ENCODE results near the gene RASAL3. TPM values are rescaled to one million over a fixed set of nuclear protein-coding genes. Genes with fewer than 3 reads are reported as not detected.
A peak's percentile ranks its signal among the peaks of the same experiment; 100 is the strongest.

Gene RASAL3
- total RNA-seq, 2 donors from 2014 or later = 2.8 to 4.3 TPM

- H3K36me3 ChIP-seq = no peaks in the 10 kb centered on the region
- no peak for TF ChIP-seq POLR2AphosphoS5 (IDR thresholded peaks at IDR 0.05)
- TF ChIP-seq CTCF (IDR thresholded peaks at IDR 0.05) = peak in 1 of 4 experiments; percentile 10
- no peak for TF ChIP-seq POLR2A (IDR thresholded peaks at IDR 0.05)
- H3K27me3 ChIP-seq (replicated peaks; ENCODE audit: insufficient read depth) = no peaks in the 10 kb centered on the region
- H3K4me3 ChIP-seq = peak overlapping the region; percentile 59 to 65
- no peak for DNase-seq (ENCODE audit: low spot score)
- 3% methylated on average over 32 of the region's 43 CpGs for WGBS
- intact Hi-C loops (cut with DNase I) = no loop called here
- peak overlapping the region; percentile 62 to 73 for H3K27ac ChIP-seq
- peaks cover 6% of the 10 kb centered on the region for H3K4me1 ChIP-seq (replicated peaks)
- no peaks in the 10 kb centered on the region for H3K9me3 ChIP-seq
Observed at GRCh38 chr19:15448778-15449619, 15.3 kb downstream of the RASAL3 start.

- no peak for DNase-seq (ENCODE audit: low spot score)
- Histone ChIP-seq H3K9me3 (no peaks in the 10 kb centered on the region), H3K4me3 (no peak overlapping the region), H3K4me1 (replicated peaks) (peaks cover 6% of the 10 kb centered on the region), H3K27me3 (replicated peaks; ENCODE audit: insufficient read depth) (no peaks in the 10 kb centered on the region), H3K36me3 (no peaks in the 10 kb centered on the region), H3K27ac (no peak overlapping the region)
- intact Hi-C loops (cut with DNase I) = no loop called here
- WGBS = 49% methylated on average over 17 of the region's 17 CpGs
- TF ChIP-seq POLR2AphosphoS5 (IDR thresholded peaks at IDR 0.05) = no peak
- no peak for TF ChIP-seq CTCF (IDR thresholded peaks at IDR 0.05)
- TF ChIP-seq POLR2A (IDR thresholded peaks at IDR 0.05) = no peak
Observed at GRCh38 chr19:15448044-15448777, 16.1 kb downstream of the RASAL3 start.

GRCh38 chr19:15447057-15447456, 17.3 kb downstream of the RASAL3 start:
- H3K36me3 ChIP-seq = no peaks in the 10 kb centered on the region
- no peaks in the 10 kb centered on the region for H3K9me3 ChIP-seq
- no peaks in the 10 kb centered on the region for H3K27me3 ChIP-seq (replicated peaks; ENCODE audit: insufficient read depth)
- no peak overlapping the region for H3K4me3 ChIP-seq
- DNase-seq (ENCODE audit: low spot score) = no peak
- no peak overlapping the region for H3K27ac ChIP-seq
- 92% methylated on average over 4 of the region's 4 CpGs for WGBS
- intact Hi-C loops (cut with DNase I) = no loop called here
- TF ChIP-seq CTCF (IDR thresholded peaks at IDR 0.05) = no peak
- no peak for TF ChIP-seq POLR2AphosphoS5 (IDR thresholded peaks at IDR 0.05)
- TF ChIP-seq POLR2A (IDR thresholded peaks at IDR 0.05) = no peak
- H3K4me1 ChIP-seq (replicated peaks) = no peaks in the 10 kb centered on the region

GRCh38 chr19:15445807-15446376, 18.5 kb downstream of the RASAL3 start:
- no peaks in the 10 kb centered on the region for H3K4me1 ChIP-seq (replicated peaks)
- H3K27me3 ChIP-seq (replicated peaks; ENCODE audit: insufficient read depth) = no peaks in the 10 kb centered on the region
- peak; percentile 8 for TF ChIP-seq POLR2AphosphoS5 (IDR thresholded peaks at IDR 0.05)
- TF ChIP-seq CTCF (IDR thresholded peaks at IDR 0.05) = no peak
- TF ChIP-seq POLR2A (IDR thresholded peaks at IDR 0.05) = no peak
- 54% methylated on average over 7 of the region's 7 CpGs for WGBS
- DNase-seq (ENCODE audit: low spot score) = no peak
- H3K9me3 ChIP-seq = no peaks in the 10 kb centered on the region
- H3K4me3 ChIP-seq = no peak overlapping the region
- intact Hi-C loops (cut with DNase I) = no loop called here
- H3K27ac ChIP-seq = no peak overlapping the region
- H3K36me3 ChIP-seq = no peaks in the 10 kb centered on the region
